HepG2 (cell line): ENCODE data around the gene HSF2BP. TPM values are rescaled to one million over a fixed set of nuclear protein-coding genes. Genes with fewer than 3 reads are reported as not detected.
A peak's percentile ranks its signal among the peaks of the same experiment; 100 is the strongest.

Source experiments
- ETV6 ChIP-seq: sonication (generic); formaldehyde crosslinking; conservative IDR thresholded peaks from 2 replicates; pipeline ENCODE4 v1.4.0; 2020; ENCODE audit warnings: missing genetic modification reagents
- FOXP1 ChIP-seq, 2 experiments: fragments of 450-650 bp in 1 of 2; IDR thresholded peaks; 2 replicates each; pipeline ENCODE4 v1.6.1; 2017 to 2018; ENCODE audit warnings: antibody characterized with exemption in 1 of 2
- GATAD1 ChIP-seq: IDR thresholded peaks from 2 replicates; pipeline ENCODE4 v1.6.1; 2016; ENCODE audit warnings: missing genetic modification reagents, missing compliant biosample characterization
- GFI1 ChIP-seq: sonication (generic); formaldehyde crosslinking; IDR thresholded peaks from 2 replicates; pipeline ENCODE4 v1.5.0; 2020; ENCODE audit warnings: missing genetic modification reagents, mild to moderate bottlenecking, borderline replicate concordance
- LCORL ChIP-seq, 2 experiments: fragments of 450-650 bp in 1 of 2; sonication (generic) in 1 of 2; formaldehyde crosslinking in 1 of 2; IDR thresholded peaks; 2 replicates each; pipeline versions ENCODE4 v1.5.0 to v1.6.1; 2017 to 2020; ENCODE audit warnings: antibody characterized with exemption in 1 of 2, missing genetic modification reagents in 1 of 2
- MLLT10 ChIP-seq: sonication (generic); formaldehyde crosslinking; IDR thresholded peaks from 2 replicates; pipeline ENCODE4 v1.4.0; 2020; ENCODE audit warnings: missing genetic modification reagents
- NFE2L2 ChIP-seq: fragments of 150-350 bp; IDR thresholded peaks from 2 replicates; pipeline ENCODE4 v1.6.1; 2014; ENCODE audit warnings: low read length
- RARA ChIP-seq: IDR thresholded peaks from 2 replicates; pipeline ENCODE4 v1.6.1; 2016; ENCODE audit warnings: missing genetic modification reagents, missing compliant biosample characterization
- TOE1 ChIP-seq: sonication (generic); formaldehyde crosslinking; IDR thresholded peaks from 2 replicates; pipeline ENCODE4 v1.4.0; 2020; ENCODE audit warnings: mild to moderate bottlenecking, missing genetic modification reagents
- WIZ ChIP-seq: sonication (generic); formaldehyde crosslinking; IDR thresholded peaks from 2 replicates; pipeline ENCODE4 v1.5.1; 2020; ENCODE audit warnings: mild to moderate bottlenecking, missing genetic modification reagents
- ZNF225 ChIP-seq: sonication (generic); formaldehyde crosslinking; IDR thresholded peaks from 2 replicates; pipeline ENCODE4 v1.4.0; 2020; ENCODE audit warnings: mild to moderate bottlenecking, missing genetic modification reagents
- ZNF317 ChIP-seq: sonication (generic); formaldehyde crosslinking; IDR thresholded peaks from 2 replicates; pipeline ENCODE4 v1.5.0; 2020; ENCODE audit warnings: mild to moderate bottlenecking, missing genetic modification reagents
- ZNF546 ChIP-seq: sonication (generic); formaldehyde crosslinking; conservative IDR thresholded peaks from 2 replicates; pipeline ENCODE4 v1.8.1; 2023; ENCODE audit warnings: mild to moderate bottlenecking, missing genetic modification reagents
- ZNF547 ChIP-seq: sonication (generic); formaldehyde crosslinking; IDR thresholded peaks from 2 replicates; pipeline ENCODE4 v1.5.1; 2020; ENCODE audit warnings: mild to moderate bottlenecking, missing genetic modification reagents
- ZNF564 ChIP-seq: sonication (generic); formaldehyde crosslinking; IDR thresholded peaks from 2 replicates; pipeline ENCODE4 v1.8.1; 2023; ENCODE audit warnings: mild to moderate bottlenecking, missing genetic modification reagents
- ZNF773 ChIP-seq: sonication (generic); formaldehyde crosslinking; IDR thresholded peaks from 2 replicates; pipeline ENCODE4 v1.4.0; 2020; ENCODE audit warnings: missing genetic modification reagents, borderline replicate concordance
- ZSCAN21 ChIP-seq: sonication (generic); formaldehyde crosslinking; IDR thresholded peaks from 2 replicates; pipeline ENCODE4 v1.8.0; 2022; ENCODE audit warnings: mild to moderate bottlenecking, missing genetic modification reagents, moderate library complexity, borderline replicate concordance
- polyA plus RNA-seq, 8 experiments: library from polyadenylated mRNA; depleted of rRNA in 3 of 8; stranded (reverse) in 7 of 8; unstranded in 1 of 8; fragments of >200 nt; fragmentation: Illumina TruSeq in 4 of 8; extraction: Trizol in 4 of 8; gene quantifications; 2 replicates each; pipeline versions ENCODE4 v1.2.1 to v1.2.3, GENCODE V29; 2011 to 2016; ENCODE audit warnings: low read depth in 4 of 8, missing spikeins in 1 of 8, mixed read lengths in 1 of 8; ENCODE audit not compliant: insufficient read depth in 1 of 8
- total RNA-seq, 5 experiments: library from RNA; depleted of rRNA; stranded (reverse); fragments of >200 nt; fragmentation: Illumina TruSeq; extraction: Trizol; gene quantifications; 2 replicates each; pipeline ENCODE4 v1.2.3, GENCODE V29; 2016; ENCODE audit warnings: low read depth in 1 of 5
- TF ChIP-seq, protein P1 (sequence below), 2 experiments: sonication (generic) in 1 of 2; formaldehyde crosslinking in 1 of 2; IDR thresholded peaks; 2 replicates each; pipeline versions ENCODE4 v1.6.1 to v1.9.0; 2014 to 2022; ENCODE audit warnings: antibody characterized with exemption in 1 of 2, borderline replicate concordance in 1 of 2, inconsistent platforms in 1 of 2, low read depth in 1 of 2, missing genetic modification reagents in 1 of 2
- TF ChIP-seq, protein P2 (sequence below): sonication (generic); formaldehyde crosslinking; IDR thresholded peaks from 2 replicates; pipeline ENCODE4 v1.5.1; 2020; ENCODE audit warnings: mild to moderate bottlenecking, missing genetic modification reagents, moderate library complexity

HSF2BP gene
- total and polyA plus RNA-seq, 2 of the 13 experiments (the other 11 are each of a cell fraction or from before 2014, with no cell fraction given): 0.67 to 2.2 TPM

DNA sequence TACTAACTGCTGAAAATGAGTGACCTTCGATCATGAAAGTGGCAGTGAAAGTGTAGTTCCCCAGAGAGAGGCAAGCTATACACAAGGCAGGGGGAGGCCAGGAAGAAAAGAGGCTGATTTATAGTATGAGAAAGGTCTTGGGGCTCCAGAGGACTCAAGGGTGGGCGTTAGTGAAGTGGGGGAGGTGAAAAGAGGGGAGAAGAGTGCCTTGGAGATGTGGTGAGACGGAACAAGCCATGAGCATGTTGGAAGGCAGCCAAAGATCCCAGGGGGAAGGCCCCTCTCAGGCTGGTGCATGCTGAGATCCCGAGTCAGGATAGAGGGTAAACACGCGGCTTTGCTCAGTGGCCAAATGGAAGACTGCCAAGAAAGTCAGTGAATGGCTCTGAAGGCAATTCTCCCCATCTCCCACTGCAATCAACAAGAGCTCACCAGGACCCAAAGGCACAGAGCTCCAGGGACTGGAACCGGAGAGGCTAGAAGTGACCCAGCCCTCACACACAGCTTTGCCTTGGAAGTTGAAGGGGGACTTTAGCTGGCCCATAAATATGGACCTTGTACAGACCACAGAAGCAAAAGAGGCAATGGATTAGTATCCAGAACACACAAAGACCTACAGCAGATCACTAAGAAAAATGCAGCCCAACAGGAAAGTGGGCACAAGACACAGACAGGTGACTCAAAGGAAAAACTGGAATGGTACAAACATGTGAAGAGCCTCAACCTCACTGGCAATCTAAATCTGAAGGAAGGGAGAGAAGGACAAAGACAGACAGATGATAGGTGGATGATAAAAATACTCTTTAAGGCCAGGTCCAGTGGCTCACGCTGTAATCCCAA lies 49.6 kb downstream of the HSF2BP start (continued):
- TF ChIP-seq ETV6: no peak
- no peak for TF ChIP-seq FOXP1 (IDR thresholded peaks at IDR 0.05)
- TF ChIP-seq FOXP1 (CRISPR knock-in tag; IDR thresholded peaks at IDR 0.05): peak; percentile 47; the same call in 1 of the 2 replicates
- no peak for TF ChIP-seq ZNF546 (CRISPR knock-in tag)
- TF ChIP-seq WIZ: no peak
- TF ChIP-seq ZNF773 (CRISPR knock-in tag): no peak
- TF ChIP-seq TOE1 (CRISPR knock-in tag): no peak
- TF ChIP-seq, protein P1, sequence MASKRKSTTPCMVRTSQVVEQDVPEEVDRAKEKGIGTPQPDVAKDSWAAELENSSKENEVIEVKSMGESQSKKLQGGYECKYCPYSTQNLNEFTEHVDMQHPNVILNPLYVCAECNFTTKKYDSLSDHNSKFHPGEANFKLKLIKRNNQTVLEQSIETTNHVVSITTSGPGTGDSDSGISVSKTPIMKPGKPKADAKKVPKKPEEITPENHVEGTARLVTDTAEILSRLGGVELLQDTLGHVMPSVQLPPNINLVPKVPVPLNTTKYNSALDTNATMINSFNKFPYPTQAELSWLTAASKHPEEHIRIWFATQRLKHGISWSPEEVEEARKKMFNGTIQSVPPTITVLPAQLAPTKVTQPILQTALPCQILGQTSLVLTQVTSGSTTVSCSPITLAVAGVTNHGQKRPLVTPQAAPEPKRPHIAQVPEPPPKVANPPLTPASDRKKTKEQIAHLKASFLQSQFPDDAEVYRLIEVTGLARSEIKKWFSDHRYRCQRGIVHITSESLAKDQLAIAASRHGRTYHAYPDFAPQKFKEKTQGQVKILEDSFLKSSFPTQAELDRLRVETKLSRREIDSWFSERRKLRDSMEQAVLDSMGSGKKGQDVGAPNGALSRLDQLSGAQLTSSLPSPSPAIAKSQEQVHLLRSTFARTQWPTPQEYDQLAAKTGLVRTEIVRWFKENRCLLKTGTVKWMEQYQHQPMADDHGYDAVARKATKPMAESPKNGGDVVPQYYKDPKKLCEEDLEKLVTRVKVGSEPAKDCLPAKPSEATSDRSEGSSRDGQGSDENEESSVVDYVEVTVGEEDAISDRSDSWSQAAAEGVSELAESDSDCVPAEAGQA (IDR thresholded peaks at IDR 0.05; ENCODE audit: low read depth): 0 out of 2 replicates have a peak, but pooled peaks have one; percentile 62
- TF ChIP-seq, protein P1 (CRISPR knock-in tag; IDR thresholded peaks at IDR 0.05; ENCODE audit: borderline replicate concordance): no peak
- TF ChIP-seq ZSCAN21 (CRISPR knock-in tag): no peak
- no peak for TF ChIP-seq ZNF547 (CRISPR knock-in tag)
- 0 out of 2 replicates have a peak, but pooled peaks have one; percentile 44 for TF ChIP-seq GATAD1 (CRISPR knock-in tag)
- TF ChIP-seq, protein P2, sequence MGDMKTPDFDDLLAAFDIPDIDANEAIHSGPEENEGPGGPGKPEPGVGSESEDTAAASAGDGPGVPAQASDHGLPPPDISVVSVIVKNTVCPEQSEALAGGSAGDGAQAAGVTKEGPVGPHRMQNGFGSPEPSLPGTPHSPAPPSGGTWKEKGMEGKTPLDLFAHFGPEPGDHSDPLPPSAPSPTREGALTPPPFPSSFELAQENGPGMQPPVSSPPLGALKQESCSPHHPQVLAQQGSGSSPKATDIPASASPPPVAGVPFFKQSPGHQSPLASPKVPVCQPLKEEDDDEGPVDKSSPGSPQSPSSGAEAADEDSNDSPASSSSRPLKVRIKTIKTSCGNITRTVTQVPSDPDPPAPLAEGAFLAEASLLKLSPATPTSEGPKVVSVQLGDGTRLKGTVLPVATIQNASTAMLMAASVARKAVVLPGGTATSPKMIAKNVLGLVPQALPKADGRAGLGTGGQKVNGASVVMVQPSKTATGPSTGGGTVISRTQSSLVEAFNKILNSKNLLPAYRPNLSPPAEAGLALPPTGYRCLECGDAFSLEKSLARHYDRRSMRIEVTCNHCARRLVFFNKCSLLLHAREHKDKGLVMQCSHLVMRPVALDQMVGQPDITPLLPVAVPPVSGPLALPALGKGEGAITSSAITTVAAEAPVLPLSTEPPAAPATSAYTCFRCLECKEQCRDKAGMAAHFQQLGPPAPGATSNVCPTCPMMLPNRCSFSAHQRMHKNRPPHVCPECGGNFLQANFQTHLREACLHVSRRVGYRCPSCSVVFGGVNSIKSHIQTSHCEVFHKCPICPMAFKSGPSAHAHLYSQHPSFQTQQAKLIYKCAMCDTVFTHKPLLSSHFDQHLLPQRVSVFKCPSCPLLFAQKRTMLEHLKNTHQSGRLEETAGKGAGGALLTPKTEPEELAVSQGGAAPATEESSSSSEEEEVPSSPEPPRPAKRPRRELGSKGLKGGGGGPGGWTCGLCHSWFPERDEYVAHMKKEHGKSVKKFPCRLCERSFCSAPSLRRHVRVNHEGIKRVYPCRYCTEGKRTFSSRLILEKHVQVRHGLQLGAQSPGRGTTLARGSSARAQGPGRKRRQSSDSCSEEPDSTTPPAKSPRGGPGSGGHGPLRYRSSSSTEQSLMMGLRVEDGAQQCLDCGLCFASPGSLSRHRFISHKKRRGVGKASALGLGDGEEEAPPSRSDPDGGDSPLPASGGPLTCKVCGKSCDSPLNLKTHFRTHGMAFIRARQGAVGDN (CRISPR knock-in tag): peak; percentile 83
- TF ChIP-seq ZNF225 (CRISPR knock-in tag): no peak
- no peak for TF ChIP-seq ZNF317 (CRISPR knock-in tag)
- TF ChIP-seq RARA (CRISPR knock-in tag): no peak
- 0 out of 2 replicates have a peak, but pooled peaks have one; percentile 65 for TF ChIP-seq GFI1
- no peak for TF ChIP-seq LCORL (IDR thresholded peaks at IDR 0.05)
- TF ChIP-seq LCORL (CRISPR knock-in tag; IDR thresholded peaks at IDR 0.05): no peak
- TF ChIP-seq MLLT10 (CRISPR knock-in tag): no peak
- TF ChIP-seq ZNF564 (CRISPR knock-in tag): no peak
- no peak for TF ChIP-seq NFE2L2
